ENCODE data around the gene MRPS18A. TPM values are rescaled to one million over a fixed set of nuclear protein-coding genes. Genes with fewer than 3 reads are reported as not detected.

The MRPS18A gene
- total RNA-seq, 1 experiment from 2014 or later: 54.8 TPM

DNA sequence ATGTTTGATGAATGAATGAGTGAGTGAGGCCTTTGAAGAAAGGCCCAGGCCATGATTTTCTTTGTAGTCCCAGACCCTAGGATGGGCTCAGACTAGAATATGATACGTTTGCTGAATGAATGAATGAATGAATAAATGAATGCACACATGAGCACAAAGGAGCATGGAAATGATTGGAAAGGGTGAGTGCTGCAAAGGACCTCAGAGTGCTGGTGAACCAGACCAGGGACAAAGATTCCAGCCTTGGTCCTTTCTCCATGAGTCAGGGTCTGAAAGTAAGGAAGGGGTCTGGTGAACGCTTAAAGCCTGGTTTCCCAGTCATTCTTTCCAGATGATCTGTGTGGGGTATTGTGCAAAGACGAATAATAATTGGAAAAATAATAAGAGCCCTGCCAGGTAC is 40.0 kb upstream of the MRPS18A start:
- Histone ChIP-seq H3K4me3 (no peak overlapping the region), H3K27ac (no peak overlapping the region), H2AFZ (no peak overlapping the region), H3K9me2 (ENCODE audit: insufficient read depth) (peaks cover 5% of the 10 kb centered on the region; the same call in 1 of the 2 replicates), H4K20me1 (ENCODE audit: insufficient read depth) (no peaks in the 10 kb centered on the region), H3K79me2 (ENCODE audit: low read depth) (no peaks in the 10 kb centered on the region), H3K4me1 (replicated peaks; ENCODE audit: insufficient read depth) (peaks cover 28% of the 10 kb centered on the region), H3F3A (ENCODE audit: insufficient read depth, low read depth) (peaks cover 12% of the 10 kb centered on the region), H3K9me3 (ENCODE audit: insufficient read depth, low read depth) (peaks cover 12% of the 10 kb centered on the region; the same call in 1 of the 2 replicates), H3K36me3 (ENCODE audit: low read depth) (no peaks in the 10 kb centered on the region), H3K4me2 (no peak overlapping the region), H3K27me3 (ENCODE audit: insufficient read depth, low read depth) (no peaks in the 10 kb centered on the region)
- CTCF ChIA-PET: no interaction called here
- DNase-seq: no peak
- no peak for TF ChIP-seq EZH2 (IDR thresholded peaks at IDR 0.05; ENCODE audit: low read depth)
- TF ChIP-seq, protein P1, sequence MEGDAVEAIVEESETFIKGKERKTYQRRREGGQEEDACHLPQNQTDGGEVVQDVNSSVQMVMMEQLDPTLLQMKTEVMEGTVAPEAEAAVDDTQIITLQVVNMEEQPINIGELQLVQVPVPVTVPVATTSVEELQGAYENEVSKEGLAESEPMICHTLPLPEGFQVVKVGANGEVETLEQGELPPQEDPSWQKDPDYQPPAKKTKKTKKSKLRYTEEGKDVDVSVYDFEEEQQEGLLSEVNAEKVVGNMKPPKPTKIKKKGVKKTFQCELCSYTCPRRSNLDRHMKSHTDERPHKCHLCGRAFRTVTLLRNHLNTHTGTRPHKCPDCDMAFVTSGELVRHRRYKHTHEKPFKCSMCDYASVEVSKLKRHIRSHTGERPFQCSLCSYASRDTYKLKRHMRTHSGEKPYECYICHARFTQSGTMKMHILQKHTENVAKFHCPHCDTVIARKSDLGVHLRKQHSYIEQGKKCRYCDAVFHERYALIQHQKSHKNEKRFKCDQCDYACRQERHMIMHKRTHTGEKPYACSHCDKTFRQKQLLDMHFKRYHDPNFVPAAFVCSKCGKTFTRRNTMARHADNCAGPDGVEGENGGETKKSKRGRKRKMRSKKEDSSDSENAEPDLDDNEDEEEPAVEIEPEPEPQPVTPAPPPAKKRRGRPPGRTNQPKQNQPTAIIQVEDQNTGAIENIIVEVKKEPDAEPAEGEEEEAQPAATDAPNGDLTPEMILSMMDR (conservative IDR thresholded peaks at IDR 0.05): no peak
- intact Hi-C loops (cut with micrococcal nuclease; ENCODE audit: unreplicated experiment): loop anchor here (5.0 kb wide), 2 partner anchors 40 to 60 kb away; partner anchors contain the start of gene MRPS18A
- no TSS peak for BruUV-seq (replicated peaks)
- POLR2A ChIA-PET (ENCODE audit: unreplicated experiment): no interaction called here

DNA sequence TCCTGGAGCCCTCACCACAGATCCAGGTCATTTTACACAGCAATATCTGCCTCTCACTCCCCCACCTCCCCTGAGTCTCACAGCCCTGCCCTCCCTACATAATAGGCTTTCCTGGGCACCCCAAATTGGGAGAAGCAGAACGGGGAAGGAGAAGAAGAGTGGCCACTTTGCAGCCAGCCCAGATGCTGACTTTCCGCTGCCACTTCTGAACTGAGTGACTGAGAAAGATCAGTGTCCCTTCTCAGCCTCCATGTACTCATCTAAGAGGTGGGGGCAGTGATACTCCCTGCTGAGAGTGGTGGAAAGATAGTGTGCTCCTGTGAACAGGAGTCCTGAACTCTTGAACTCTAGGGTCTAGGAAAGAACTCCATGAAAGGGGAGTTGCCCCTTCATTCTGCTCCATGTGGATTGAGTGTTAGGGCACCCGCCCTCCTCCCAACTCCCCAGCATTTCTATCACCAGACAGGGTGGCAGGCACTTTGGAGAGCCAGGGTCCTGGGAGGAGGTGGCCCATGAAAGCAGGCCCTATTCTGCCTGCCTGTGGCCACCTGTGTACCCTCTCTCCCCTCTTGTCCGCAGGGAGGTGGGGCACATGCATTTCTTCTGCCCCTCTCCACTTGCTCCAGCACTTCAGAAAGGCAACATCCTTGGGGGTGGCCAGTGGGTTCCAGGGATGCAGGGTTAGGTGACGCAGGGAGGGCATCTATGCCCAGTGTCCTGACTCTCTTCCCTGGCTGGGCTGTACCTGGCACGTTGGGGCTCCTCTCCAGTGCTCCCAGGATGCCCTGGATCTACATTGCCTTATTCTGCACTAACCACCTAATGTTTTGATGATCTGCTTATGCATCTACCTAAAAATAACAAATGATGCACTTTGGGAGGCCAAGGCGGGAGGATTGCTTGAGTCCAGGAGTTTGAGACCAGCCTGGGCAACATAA is 38.3 kb upstream of the MRPS18A start:
- H3K4me1 ChIP-seq (replicated peaks; ENCODE audit: insufficient read depth): peaks cover 28% of the 10 kb centered on the region
- 0 out of 2 replicates have a peak overlapping the region, but pooled peaks have one; percentile 8 for H3K4me3 ChIP-seq
- DNase-seq: no peak
- no peaks in the 10 kb centered on the region for H3K9me2 ChIP-seq (ENCODE audit: insufficient read depth)
- no peaks in the 10 kb centered on the region for H3K79me2 ChIP-seq (ENCODE audit: low read depth)
- H3K36me3 ChIP-seq (ENCODE audit: low read depth): no peaks in the 10 kb centered on the region
- H3F3A ChIP-seq (ENCODE audit: insufficient read depth, low read depth): peaks cover 7% of the 10 kb centered on the region
- H4K20me1 ChIP-seq (ENCODE audit: insufficient read depth): no peaks in the 10 kb centered on the region
- ChIA-PET CTCF (interaction anchor here (0.9 to 1.8 kb wide), 3 partner anchors 47 to 349 kb away, joined by 3 to 8 read pairs (median 5); no protein-coding TSS in a partner anchor), POLR2A (ENCODE audit: unreplicated experiment) (interaction anchor here (0.6 kb wide), 2 partner anchors 41 to 249 kb away, joined by 5 to 6 read pairs; no protein-coding TSS in a partner anchor)
- BruUV-seq (replicated peaks): no TSS peak
- peak overlapping the region; percentile 69 for H3K4me2 ChIP-seq
- H3K9me3 ChIP-seq (ENCODE audit: insufficient read depth, low read depth): peaks cover 8% of the 10 kb centered on the region; the same call in 1 of the 2 replicates
- intact Hi-C loops (cut with micrococcal nuclease; ENCODE audit: unreplicated experiment): loop anchor here (1.0 to 5.0 kb wide), 3 partner anchors 39 to 59 kb away; partner anchors contain the start of gene MRPS18A
- no peaks in the 10 kb centered on the region for H3K27me3 ChIP-seq (ENCODE audit: insufficient read depth, low read depth)
- TF ChIP-seq, protein P1 (conservative IDR thresholded peaks at IDR 0.05): no peak
- no peak for TF ChIP-seq EZH2 (IDR thresholded peaks at IDR 0.05; ENCODE audit: low read depth)
- peak overlapping the region; percentile 38 for H3K27ac ChIP-seq
- H2AFZ ChIP-seq: no peak overlapping the region

DNA sequence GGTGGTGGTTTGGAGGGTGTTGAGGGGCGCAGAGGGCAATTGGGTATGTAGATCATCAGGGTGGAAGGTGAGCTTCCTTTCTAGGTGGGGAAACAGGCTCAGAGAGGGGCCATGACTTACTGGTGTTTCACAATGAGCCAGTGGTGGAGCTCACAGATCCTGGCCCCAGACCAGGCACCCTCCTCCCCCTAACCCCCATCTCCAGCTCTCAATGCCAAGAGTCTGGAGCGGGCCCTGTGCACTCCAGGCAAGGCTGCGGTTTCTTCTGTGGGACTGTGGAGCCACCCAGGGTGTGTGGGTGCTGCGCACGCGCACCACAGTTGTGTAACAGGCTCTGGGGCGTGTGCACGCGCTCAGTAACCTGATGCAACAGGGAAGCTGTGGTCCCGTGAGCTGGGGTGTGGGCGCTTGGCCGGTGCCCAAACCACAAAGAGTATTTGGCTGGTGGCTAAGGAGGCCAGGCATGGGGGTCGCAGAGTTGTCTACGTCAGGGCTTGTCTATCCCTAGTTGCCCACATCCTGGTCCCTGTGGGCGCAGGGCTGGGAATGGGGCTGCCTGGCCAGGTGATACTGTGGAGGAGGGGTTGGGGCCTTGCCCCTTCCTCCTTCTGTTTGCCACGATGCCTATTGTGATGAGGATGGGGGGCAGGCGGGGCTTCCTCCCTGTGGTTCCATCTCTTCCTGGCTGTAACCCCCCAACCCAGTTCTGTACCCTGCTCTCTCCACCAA is 37.5 kb upstream of the MRPS18A start:
- Histone ChIP-seq H2AFZ (no peak overlapping the region), H3K4me3 (peak overlapping the region; percentile 8; the same call in 1 of the 2 replicates), H3K4me1 (replicated peaks; ENCODE audit: insufficient read depth) (peaks cover 28% of the 10 kb centered on the region), H3K27ac (peak overlapping the region; percentile 38), H3K27me3 (ENCODE audit: insufficient read depth, low read depth) (no peaks in the 10 kb centered on the region), H3K9me3 (ENCODE audit: insufficient read depth, low read depth) (no peaks in the 10 kb centered on the region), H3K79me2 (ENCODE audit: low read depth) (no peaks in the 10 kb centered on the region), H4K20me1 (ENCODE audit: insufficient read depth) (no peaks in the 10 kb centered on the region), H3K4me2 (peak overlapping the region; percentile 69), H3K9me2 (ENCODE audit: insufficient read depth) (no peaks in the 10 kb centered on the region), H3F3A (ENCODE audit: insufficient read depth, low read depth) (peaks cover 7% of the 10 kb centered on the region; the same call in 1 of the 2 replicates), H3K36me3 (ENCODE audit: low read depth) (no peaks in the 10 kb centered on the region)
- ChIA-PET POLR2A (ENCODE audit: unreplicated experiment) (interaction anchor here (0.6 kb wide), 4 partner anchors 40 to 355 kb away, joined by 5 to 8 read pairs (median 6); partner anchors contain the start of gene ZNF318), CTCF (interaction anchor here (0.6 to 1.8 kb wide), 11 partner anchors 32 to 354 kb away, joined by 3 to 8 read pairs (median 4); partner anchors contain the start of gene VEGFA)
- BruUV-seq (replicated peaks): TSS peak; percentile 34
- DNase-seq: peak; percentile 82 to 91
- intact Hi-C loops (cut with micrococcal nuclease; ENCODE audit: unreplicated experiment): loop anchor here (1.0 to 5.0 kb wide), 5 partner anchors 38 to 354 kb away; partner anchors contain the start of gene MRPS18A
- TF ChIP-seq, protein P1 (conservative IDR thresholded peaks at IDR 0.05): no peak
- no peak for TF ChIP-seq EZH2 (IDR thresholded peaks at IDR 0.05; ENCODE audit: low read depth)

Data from PC-9 (cell line).